Measurements from ENCODE around the gene ANAPC2.
"Not testable (repeated sequence)": the region's sequence is repeated elsewhere in the genome, so short reads cannot be mapped to it uniquely, and the experiment has no call there.

Gene ANAPC2

GRCh38 chr9:137141050-137141810 lies 47.1 kb downstream of the ANAPC2 start:
- no peak for DNase-seq

GRCh38 chr9:137140151-137141012 lies 48.0 kb downstream of the ANAPC2 start:
- no peak for DNase-seq

GRCh38 chr9:137139468-137140150 lies 48.8 kb downstream of the ANAPC2 start:
- DNase-seq, result no peak

GRCh38 chr9:137138722-137139467 lies 49.5 kb downstream of the ANAPC2 start, which contains the start of gene GRIN1:
Gene GRIN1, plus strand, starts transcription at chr9:137139154. Its CDS starts 333 bp downstream, at chr9:137139487.
- no peak for DNase-seq

GRCh38 chr9:137138058-137138721 lies 50.2 kb downstream of the ANAPC2 start:
- DNase-seq, result no peak

- no peak for DNase-seq
Observed at GRCh38 chr9:137136881-137137607, 51.3 kb downstream of the ANAPC2 start.

GRCh38 chr9:137136261-137136880 lies 52.0 kb downstream of the ANAPC2 start:
- DNase-seq, result no peak

GRCh38 chr9:137135154-137135553 lies 53.2 kb downstream of the ANAPC2 start:
- not testable (repeated sequence) for DNase-seq

GRCh38 chr9:137134191-137134590 lies 54.2 kb downstream of the ANAPC2 start:
- no peak for DNase-seq

GRCh38 chr9:137130176-137130755 lies 58.1 kb downstream of the ANAPC2 start:
- DNase-seq, result no peak

- DNase-seq, result peak; percentile 97
Observed at GRCh38 chr9:137129456-137130175, 58.7 kb downstream of the ANAPC2 start.

- DNase-seq, result no peak
Observed at GRCh38 chr9:137128862-137129455, 59.4 kb downstream of the ANAPC2 start.

GRCh38 chr9:137128158-137128861 lies 60.0 kb downstream of the ANAPC2 start:
- no peak for DNase-seq

- DNase-seq, result no peak
Observed at GRCh38 chr9:137127301-137128157, 60.8 kb downstream of the ANAPC2 start.

- DNase-seq, result no peak
Observed at GRCh38 chr9:137126786-137127185, 61.6 kb downstream of the ANAPC2 start.
